ENCODE data around the gene STMN1.
"Not testable (repeated sequence)": the region's sequence is repeated elsewhere in the genome, so short reads cannot be mapped to it uniquely, and the experiment has no call there.

Gene STMN1

DNA sequence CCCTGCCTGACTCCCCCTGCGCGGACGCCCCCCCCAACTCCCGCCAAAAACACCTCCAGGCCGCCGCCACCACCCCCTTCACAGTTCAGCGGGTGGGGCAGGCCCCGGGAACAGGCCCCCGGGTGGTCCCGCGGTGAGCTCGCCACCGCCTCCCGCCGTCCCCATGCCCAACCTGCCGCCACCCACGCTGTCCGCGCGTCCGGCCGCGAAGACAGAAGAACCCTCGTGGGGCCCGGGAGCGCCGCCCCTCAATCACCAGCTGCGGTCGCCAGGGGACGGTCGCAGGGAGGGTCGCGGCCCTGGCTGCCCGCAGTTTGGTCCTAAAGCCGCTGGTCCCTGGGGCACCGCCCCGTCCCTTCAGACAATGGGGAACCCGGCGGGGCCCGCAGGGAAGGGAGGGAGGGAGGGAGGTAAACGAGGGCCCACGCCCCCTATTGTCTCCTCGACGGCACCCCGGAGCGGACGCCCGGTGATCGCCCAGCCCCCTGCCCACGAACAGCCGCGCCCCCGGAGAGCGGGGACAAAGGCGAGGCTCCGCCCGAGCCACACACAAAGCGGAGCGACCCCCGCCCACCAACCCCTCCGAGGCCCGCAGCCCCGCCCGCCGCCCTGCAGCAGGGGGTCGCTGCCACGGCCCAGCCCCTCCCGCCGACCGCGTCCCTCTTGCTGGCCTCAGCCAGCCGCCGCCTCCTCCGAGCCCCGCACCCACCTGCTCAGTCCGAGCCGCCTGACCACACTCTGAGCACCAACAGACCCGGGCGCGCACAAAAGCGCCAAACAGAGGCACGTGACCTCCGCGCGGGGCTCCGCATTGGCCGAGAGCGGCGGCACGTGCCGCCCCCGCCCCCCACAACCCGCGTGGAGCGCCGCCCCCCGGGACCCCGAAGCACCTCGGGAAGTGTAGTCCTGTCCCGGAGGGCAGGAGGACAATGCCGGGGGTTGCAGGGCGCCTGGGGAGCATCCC is at the start of gene STMN1:
Gene STMN1, minus strand, starts transcription at position 740 of the 964 bp plus-strand sequence. CDS start 1,743 bp downstream, outside the sequence.
- peak; percentile 78 to 94 (median 80) for DNase-seq (ENCODE audit: low read depth in 3 of 3)

DNA sequence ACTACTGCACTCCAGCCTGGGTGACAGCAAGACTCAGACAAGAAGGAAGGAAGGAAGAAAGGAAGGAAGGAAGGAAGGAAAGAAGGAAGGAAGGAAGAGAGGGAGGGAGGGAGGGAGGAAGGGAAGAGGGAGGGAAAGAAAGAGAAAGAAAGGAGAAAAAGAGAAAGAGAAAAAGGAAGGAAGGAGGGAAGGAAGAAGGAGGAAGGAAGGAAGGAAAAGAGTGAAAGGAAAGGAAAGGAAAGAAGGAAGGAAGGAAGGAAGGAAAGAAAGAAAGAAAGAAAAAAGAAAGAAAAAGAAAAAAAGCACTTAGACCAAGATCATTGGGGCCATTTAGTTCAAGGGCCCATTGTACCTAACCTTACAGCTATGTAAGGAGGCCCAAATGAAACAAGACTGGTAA is 49.3 kb upstream of the STMN1 start:
- no peak for DNase-seq (ENCODE audit: low read depth in 3 of 3)

- no peak for DNase-seq (ENCODE audit: low read depth in 3 of 3)
Measured at GRCh38 chr1:25954282-25954938, 48.2 kb upstream of the STMN1 start.

GRCh38 chr1:25952841-25953401 is 46.7 kb upstream of the STMN1 start:
- no peak for DNase-seq (ENCODE audit: low read depth in 3 of 3)

GRCh38 chr1:25948641-25949040 is 42.4 kb upstream of the STMN1 start:
- no peak for DNase-seq (ENCODE audit: low read depth in 3 of 3)

GRCh38 chr1:25947027-25947426 is 40.8 kb upstream of the STMN1 start:
- DNase-seq (ENCODE audit: low read depth in 3 of 3) = no peak

DNA sequence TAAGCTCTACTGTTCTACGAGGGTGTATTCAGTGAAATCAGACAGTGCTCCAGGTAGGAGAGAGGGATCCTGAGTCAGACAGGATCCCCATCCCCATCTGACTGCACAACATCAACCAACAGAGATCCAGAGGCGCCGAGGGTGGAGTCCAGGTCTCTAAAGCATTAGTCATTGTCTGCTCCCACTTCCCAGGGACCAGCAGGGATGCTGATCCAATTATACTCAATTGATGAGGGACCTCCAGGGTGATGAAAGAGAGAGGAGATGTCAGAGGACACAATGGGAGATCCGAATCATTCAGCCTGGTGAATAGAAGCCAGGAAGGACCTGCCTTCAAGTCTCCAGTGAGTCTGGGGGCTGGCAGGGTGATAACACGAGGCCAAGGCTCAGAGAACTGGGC is 39.5 kb upstream of the STMN1 start:
- DNase-seq (ENCODE audit: low read depth in 3 of 3) = no peak

DNA sequence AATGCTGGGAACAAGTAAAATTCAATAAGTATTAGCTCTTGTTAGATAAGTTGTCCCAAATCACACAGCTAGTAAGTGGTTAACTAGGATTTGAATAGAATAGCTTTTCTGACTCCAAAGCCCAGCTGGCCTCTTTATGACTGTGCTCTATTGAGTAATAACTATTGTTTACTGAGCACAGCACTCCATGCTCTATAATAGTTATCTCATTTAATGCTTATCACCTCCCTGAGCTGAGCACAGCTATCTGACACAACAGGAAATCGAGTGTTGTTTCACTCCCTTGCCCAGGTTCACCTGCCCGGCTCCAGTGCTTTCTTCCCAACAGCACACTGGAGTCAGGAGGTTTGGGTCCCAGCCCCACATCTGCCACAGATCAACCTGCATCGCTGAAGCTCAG is 38.8 kb upstream of the STMN1 start:
- DNase-seq (ENCODE audit: low read depth in 3 of 3) = no peak

DNA sequence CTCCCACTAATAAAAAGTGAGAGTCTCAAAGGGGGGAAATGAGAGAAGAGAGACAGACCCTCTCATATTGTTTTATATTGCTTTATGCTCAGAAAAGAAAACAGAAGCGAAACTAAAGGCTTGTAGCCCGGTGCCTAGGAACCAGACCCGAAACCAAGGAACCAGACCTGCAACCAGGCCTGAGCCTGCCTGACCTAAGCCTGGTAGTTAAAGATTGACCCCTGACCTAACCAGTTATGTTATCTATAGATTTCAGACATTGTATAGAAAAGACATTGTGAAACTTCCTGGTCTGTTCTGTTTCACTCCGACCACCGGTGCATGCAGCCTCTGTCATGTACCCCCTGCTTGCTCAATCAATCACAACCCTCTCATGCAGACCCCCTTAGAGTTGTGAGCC is 37.3 kb upstream of the STMN1 start:
- DNase-seq (ENCODE audit: low read depth in 3 of 3) = not testable (repeated sequence)

DNA sequence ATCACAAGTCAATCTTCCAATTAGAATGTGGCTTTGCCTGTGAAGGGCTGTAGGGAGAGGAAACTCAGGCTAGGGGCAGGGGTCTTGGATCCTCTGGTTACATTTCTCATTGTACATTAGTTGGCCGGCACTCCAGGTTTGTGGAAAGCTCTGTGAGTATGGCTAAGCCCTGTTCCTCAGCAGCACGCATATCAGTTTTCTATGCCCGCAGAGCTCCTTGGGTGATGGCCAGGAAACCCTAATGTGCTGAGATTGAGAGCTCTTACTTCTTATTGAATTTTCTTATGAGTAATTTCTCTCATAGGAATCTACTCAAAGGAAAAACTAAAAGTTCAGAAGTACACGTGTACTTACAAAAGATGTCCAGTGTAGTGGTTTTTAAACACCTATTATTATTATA is 30.7 kb upstream of the STMN1 start:
- DNase-seq (ENCODE audit: low read depth in 3 of 3) = no peak

DNA sequence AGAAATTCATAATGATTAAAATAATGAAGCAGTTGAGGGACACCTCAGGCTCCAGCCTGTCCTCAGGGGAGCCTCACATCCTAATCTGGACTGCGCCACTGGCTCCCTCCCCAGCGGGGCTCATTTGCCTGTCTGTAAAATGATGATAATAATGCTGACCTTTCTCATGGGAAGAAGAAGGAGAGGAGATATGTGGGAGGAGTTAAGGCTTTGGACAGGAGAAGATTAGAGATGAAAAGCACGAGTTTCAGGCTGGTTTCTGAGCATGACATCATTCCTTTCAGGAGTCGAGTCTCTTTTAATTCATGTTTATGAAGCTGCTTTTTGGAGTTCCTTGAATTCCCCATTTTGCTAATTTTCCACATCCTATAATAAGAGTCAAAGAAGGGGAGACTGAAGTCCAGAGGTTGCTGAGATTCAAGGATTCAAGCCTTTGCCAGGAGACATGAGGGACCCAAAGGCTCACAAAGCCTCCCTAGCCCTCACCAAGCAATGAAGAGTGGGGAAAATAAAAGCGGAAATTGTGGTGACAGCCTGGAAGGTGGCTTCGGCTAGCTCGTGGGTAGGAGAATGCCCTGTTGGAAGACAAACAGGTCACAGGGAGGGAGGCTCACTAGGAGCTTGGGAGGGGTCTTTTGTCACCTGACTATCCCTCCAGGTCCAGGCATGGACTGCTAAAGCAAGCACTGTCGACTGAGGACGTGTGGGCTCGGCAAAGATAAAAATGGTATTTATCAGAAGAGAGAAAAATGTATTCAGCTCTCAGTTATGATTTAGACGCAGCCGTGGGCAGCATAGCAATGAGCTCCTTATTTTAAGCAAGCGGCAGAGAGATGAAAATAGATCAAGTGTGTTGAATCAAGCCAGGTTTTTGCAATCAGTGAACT is 27.5 kb upstream of the STMN1 start:
- no peak for DNase-seq (ENCODE audit: low read depth in 3 of 3)

DNA sequence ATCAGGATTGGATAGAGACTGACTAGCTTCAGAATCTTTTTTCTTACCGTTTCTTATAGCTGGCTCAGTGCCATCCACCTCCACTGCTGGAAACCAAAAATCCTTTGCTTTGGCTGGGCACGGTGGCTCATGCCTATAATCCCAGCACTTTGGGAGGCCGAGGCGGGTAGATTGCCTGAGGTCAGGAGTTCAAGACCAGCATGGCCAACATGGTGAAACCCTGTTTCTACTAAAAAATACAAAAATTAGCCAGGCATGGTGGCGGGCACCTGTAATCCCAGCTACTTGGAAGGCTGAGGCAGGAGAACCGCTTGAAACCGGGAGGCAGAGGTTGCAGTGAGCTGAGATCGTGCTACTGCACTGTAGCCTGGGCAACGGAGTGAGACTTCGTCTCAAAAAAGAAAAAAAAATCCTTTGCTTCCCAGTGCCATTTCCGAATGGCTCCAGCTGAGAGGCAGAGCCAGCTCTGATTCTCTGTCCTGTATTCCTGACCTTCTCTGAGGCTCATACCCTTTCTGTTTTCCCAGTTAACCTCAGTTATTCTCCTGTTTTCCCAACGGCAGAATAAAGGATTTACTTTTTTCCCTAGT is 26.7 kb upstream of the STMN1 start:
- not testable (repeated sequence) for DNase-seq (ENCODE audit: low read depth in 3 of 3)

GRCh38 chr1:25932321-25932720 is 26.1 kb upstream of the STMN1 start:
- no peak for DNase-seq (ENCODE audit: low read depth in 3 of 3)

DNA sequence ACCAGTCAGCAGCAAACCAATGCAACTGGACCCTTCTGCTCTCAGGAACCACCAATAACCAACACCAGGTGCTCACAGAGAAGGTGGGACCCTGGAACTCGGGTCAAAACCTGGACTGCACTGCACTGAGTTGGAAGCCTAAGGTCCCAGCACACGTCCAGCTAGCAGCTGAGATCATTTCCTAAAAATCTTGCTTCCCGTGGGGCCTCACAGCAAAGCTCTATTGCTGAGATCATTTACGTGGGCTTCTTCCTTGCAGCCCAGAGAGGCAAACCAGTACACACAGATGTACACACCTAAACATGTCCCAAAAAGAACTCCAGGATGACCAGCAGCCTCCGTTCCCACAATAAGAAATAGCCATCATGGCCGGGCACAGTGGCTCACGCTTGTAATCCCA is 22.8 kb upstream of the STMN1 start:
- no peak for DNase-seq (ENCODE audit: low read depth in 3 of 3)

GRCh38 chr1:25927521-25928265 is 21.5 kb upstream of the STMN1 start:
- no peak for DNase-seq (ENCODE audit: low read depth in 3 of 3)

- DNase-seq (ENCODE audit: low read depth in 3 of 3) = no peak
Measured at GRCh38 chr1:25926731-25927496, 20.7 kb upstream of the STMN1 start.

DNA sequence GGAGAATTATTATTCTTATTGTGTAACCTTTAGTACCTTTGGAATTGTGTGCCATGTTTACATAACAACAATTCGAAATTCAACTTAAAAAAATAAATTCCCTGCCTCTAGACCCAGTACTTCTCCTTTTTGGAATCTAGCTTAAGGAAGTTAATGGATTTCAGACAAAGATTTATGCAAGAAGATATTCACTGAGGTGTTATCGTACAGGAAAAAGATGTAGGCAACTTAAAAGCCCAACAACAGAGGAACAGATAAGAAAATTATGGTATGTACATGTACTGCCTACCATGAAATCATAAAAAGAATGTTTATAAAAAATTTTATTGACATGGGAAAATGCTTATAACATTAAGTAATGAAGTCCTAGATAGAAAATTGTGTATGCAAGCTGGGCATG is 18.2 kb upstream of the STMN1 start:
- DNase-seq (ENCODE audit: low read depth in 3 of 3) = no peak

DNA sequence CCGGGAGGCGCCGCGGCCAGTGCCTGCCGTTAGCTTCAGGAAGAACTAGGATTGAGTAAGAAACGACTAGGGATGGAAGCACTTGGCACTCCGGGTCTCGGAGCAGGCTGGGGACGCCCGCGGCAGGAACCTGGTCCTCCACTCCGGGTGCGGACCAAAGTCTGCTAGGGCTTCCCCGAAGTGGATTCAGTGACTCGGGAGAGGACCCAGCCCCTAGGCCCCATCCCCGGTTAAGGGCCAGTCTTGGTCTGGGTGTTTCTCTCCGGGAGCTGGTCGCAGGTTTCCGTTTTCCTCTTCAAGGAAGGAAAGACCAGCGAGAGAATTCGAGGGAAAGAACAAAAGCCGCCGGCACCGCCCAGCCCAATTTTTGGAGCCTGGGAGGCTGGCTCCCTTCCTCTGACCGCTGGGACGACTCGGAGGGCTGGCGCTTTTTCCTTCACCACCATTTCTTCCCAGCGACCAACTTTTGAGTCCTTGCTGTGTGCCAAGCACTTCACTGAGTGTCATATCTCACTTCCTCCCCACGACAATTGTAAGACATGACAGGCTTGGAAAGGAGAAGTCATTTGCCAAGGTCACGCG is 16.8 kb upstream of the STMN1 start:
- DNase-seq (ENCODE audit: low read depth in 3 of 3) = peak in 1 of 3 experiments; percentile 19
